Epithelial cell of esophagus (primary cell): Measurements from ENCODE around the gene OLFML1.

Source experiments
- DNase-seq: peaks from one replicate; pipeline ENCODE4 v3.0.0; 2010; ENCODE audit warnings: low read depth
- H3K4me3 ChIP-seq: 2 replicates; pipeline ENCODE4 v1.5.1; 2011; ENCODE audit warnings: mild to moderate bottlenecking, low read length, control low read depth
- TF ChIP-seq, protein P1 (sequence below): IDR thresholded peaks from 2 replicates; pipeline ENCODE4 v1.5.1; 2011; ENCODE audit warnings: low read depth, mild to moderate bottlenecking, low read length, control low read depth, inconsistent platforms; ENCODE audit not compliant: insufficient read depth; ENCODE audit errors: missing control alignments

OLFML1 gene

DNA sequence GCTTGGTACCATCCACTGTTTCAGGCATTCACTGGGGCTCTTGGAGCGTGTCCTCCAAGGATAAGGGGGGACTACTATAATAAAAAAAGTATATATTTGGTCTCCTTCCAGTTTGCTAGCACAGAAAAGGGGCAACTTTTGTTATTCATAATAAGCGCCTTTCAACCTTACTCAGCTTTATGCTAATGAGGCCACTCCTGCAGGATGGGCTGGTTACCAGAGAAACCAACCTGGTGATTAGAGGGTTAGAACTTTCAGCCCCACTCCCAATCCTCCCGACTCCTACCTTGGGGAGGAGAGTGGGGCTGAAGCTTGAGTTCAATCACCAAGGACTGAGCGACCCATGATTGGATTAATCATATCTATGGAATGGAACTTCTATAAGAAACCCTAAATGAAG, 60.3 kb downstream of the OLFML1 start:
- TF ChIP-seq, protein P1, sequence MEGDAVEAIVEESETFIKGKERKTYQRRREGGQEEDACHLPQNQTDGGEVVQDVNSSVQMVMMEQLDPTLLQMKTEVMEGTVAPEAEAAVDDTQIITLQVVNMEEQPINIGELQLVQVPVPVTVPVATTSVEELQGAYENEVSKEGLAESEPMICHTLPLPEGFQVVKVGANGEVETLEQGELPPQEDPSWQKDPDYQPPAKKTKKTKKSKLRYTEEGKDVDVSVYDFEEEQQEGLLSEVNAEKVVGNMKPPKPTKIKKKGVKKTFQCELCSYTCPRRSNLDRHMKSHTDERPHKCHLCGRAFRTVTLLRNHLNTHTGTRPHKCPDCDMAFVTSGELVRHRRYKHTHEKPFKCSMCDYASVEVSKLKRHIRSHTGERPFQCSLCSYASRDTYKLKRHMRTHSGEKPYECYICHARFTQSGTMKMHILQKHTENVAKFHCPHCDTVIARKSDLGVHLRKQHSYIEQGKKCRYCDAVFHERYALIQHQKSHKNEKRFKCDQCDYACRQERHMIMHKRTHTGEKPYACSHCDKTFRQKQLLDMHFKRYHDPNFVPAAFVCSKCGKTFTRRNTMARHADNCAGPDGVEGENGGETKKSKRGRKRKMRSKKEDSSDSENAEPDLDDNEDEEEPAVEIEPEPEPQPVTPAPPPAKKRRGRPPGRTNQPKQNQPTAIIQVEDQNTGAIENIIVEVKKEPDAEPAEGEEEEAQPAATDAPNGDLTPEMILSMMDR: no peak
- H3K4me3 ChIP-seq: no peak overlapping the region
- DNase-seq: no peak

GRCh38 chr11:7546324-7546791, 61.1 kb downstream of the OLFML1 start:
- TF ChIP-seq, protein P1: no peak
- H3K4me3 ChIP-seq: no peak overlapping the region
- DNase-seq: peak; percentile 93

- no peak overlapping the region for H3K4me3 ChIP-seq
- no peak for DNase-seq
- TF ChIP-seq, protein P1: no peak
Observed at GRCh38 chr11:7547687-7548086, 62.4 kb downstream of the OLFML1 start.

GRCh38 chr11:7548659-7549274, 63.5 kb downstream of the OLFML1 start:
- peak; percentile 40 for DNase-seq
- H3K4me3 ChIP-seq: no peak overlapping the region
- TF ChIP-seq, protein P1: peak; percentile 54

GRCh38 chr11:7549681-7550080, 64.4 kb downstream of the OLFML1 start:
- DNase-seq: no peak
- no peak overlapping the region for H3K4me3 ChIP-seq
- TF ChIP-seq, protein P1: no peak

GRCh38 chr11:7551571-7551970, 66.3 kb downstream of the OLFML1 start:
- TF ChIP-seq, protein P1: no peak
- DNase-seq: peak; percentile 37
- H3K4me3 ChIP-seq: no peak overlapping the region

GRCh38 chr11:7552666-7553065, 67.4 kb downstream of the OLFML1 start:
- DNase-seq: no peak

More at GRCh38 chr11:7552666-7553065, 67.4 kb downstream of the OLFML1 start:
- H3K4me3 ChIP-seq: no peak overlapping the region
- TF ChIP-seq, protein P1: no peak
